Adrenal gland (tissue), 12 donors: ENCODE measurements around the gene CCDC38. TPM values are rescaled to one million over a fixed set of nuclear protein-coding genes. Genes with fewer than 3 reads are reported as not detected.

Experiments used
- DNase-seq, 7 donors: peaks; one replicate each; pipeline ENCODE4 v3.0.0-alpha.2; 2019 to 2020
- H3K27ac ChIP-seq, 5 donors: fragments of 200-600 bp; sonication (generic) in 4 of 5; 1 replicate in 3 of 5; 2 replicates in 2 of 5; pipeline versions ENCODE4 v1.5.1 to v1.8.0; 2016 to 2020; ENCODE audit warnings: mild to moderate bottlenecking in 1 of 5
- H3K27me3 ChIP-seq: fragments of 200-600 bp; 2 replicates; pipeline ENCODE4 v1.8.0; 2021
- H3K36me3 ChIP-seq, 2 donors: fragments of 200-600 bp; replicated peaks in 1 of 2; 1 replicate in 1 of 2; 2 replicates in 1 of 2; pipeline versions ENCODE4 v1.5.1 to v1.8.0; 2018 to 2022
- H3K4me1 ChIP-seq, 2 donors: fragments of 200-600 bp; replicated peaks in 1 of 2; 1 replicate in 1 of 2; 2 replicates in 1 of 2; pipeline versions ENCODE4 v1.5.1 to v1.8.0; 2018 to 2021
- H3K4me3 ChIP-seq, 4 donors: fragments of 200-600 bp; sonication (generic) in 3 of 4; one replicate each; pipeline ENCODE4 v1.5.1; 2016 to 2018
- H3K9me3 ChIP-seq, 3 donors: fragments of 200-600 bp; sonication (generic) in 1 of 3; replicated peaks in 1 of 3; 1 replicate in 2 of 3; 2 replicates in 1 of 3; pipeline versions ENCODE4 v1.5.1 to v1.8.0; 2016 to 2021
- POLR2A ChIP-seq, 2 donors: fragments of 450-650 bp; IDR thresholded peaks; one replicate each; pipeline ENCODE4 v1.6.1; 2017; ENCODE audit warnings: antibody characterized with exemption in 2 of 2, mild to moderate bottlenecking in 2 of 2, moderate library complexity in 1 of 2
- WGBS, 4 donors: extraction: QIAGEN DNeasy Blood & Tissue Kit in 2 of 4; methylation state at CpG; one replicate each; pipeline versions ENCODE4 v1.1.5 to v1.1.7; 2013 to 2017; 5-methylcytosine and 5-hydroxymethylcytosine counted together
- intact Hi-C, 2 donors: fragments of 100-400 bp; cut with DNase I; formaldehyde crosslinking; loops; one replicate each; pipeline versions ENCODE4 v1.14.1 to v1.15.0; 2022 to 2023
- polyA plus RNA-seq, 3 donors: library from polyadenylated mRNA; stranded (reverse); fragments of 200-250 nt in 2 of 3; fragments of 350-450 nt in 1 of 3; fragmentation: Illumina TruSeq in 1 of 3; extraction: RNeasy Lipid Tissue Mini Kit (QIAGEN cat#74804) in 1 of 3; gene quantifications; one replicate each; pipeline ENCODE4 v1.2.3, GENCODE V29; 2013 to 2014
- total RNA-seq, 9 donors: library from RNA; depleted of rRNA in 4 of 9; stranded (reverse); fragments of >200 nt in 4 of 9; fragments of 120-200 nt in 1 of 9; fragmentation: NEBNext Ultra II Directional in 1 of 9; extraction: Animal tissue kit (Norgen Biotek cat#: 25700) in 1 of 9; gene quantifications; one replicate each; pipeline versions ENCODE4 v1.1.0 to v1.2.4, GENCODE V29; 2013 to 2023
- TF ChIP-seq, protein P1 (sequence below), 6 experiments: fragments of 450-650 bp in 4 of 6; fragments of 200-600 bp in 2 of 6; sonication (generic) in 1 of 6; IDR thresholded peaks; 1 replicate in 5 of 6; 2 replicates in 1 of 6; pipeline versions ENCODE4 v1.5.1 to v1.8.0; 2016 to 2021; ENCODE audit warnings: antibody characterized with exemption in 6 of 6, mild to moderate bottlenecking in 2 of 6, moderate library complexity in 1 of 6
- donor health status: healthy with polysubstance abuse.
- donor health status: Bipolar disorder and iron deficiency.
- donor health status: DM: yes; HTN: yes; CAD: no.
- donor health status: DM: no; HTN: no; CAD: no.
- donor health status: DM: no; HTN: no; CAD: no.
- donor health status: DM: yes; HTN: yes; CAD: no.

The CCDC38 gene
- total and polyA plus RNA-seq, 12 donors: 0.12 to 3.3 (median 0.76) TPM; not detected in 2

DNA sequence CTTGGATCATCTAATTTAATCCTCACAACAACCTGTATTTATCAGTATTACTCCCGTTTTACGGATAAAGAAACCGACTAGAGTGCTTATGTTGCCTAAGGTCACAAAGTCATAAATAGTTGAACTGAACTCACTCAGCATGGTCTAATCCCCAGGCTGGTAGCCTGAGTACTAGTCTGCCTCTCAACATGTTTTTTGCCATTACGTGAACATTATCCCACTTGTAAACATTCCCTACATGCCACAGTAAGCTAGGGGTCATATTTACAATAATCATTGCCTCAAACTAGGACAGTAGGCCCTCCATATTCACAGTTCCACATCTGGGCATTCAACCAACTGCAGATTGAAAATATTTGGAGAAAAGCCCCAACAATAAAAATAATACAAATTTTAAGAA, 71.5 kb downstream of the CCDC38 start:
- H3K36me3 ChIP-seq: peaks cover 0 to 10% of the 10 kb centered on the region in 2 donors
- no peaks in the 10 kb centered on the region for H3K4me1 ChIP-seq
- no peaks in the 10 kb centered on the region for H3K9me3 ChIP-seq
- no peak for DNase-seq
- intact Hi-C loops: no loop called here
- no peak overlapping the region for H3K4me3 ChIP-seq
- no peaks in the 10 kb centered on the region for H3K27me3 ChIP-seq
- no peak for TF ChIP-seq POLR2A (IDR thresholded peaks at IDR 0.05)
- TF ChIP-seq, protein P1, sequence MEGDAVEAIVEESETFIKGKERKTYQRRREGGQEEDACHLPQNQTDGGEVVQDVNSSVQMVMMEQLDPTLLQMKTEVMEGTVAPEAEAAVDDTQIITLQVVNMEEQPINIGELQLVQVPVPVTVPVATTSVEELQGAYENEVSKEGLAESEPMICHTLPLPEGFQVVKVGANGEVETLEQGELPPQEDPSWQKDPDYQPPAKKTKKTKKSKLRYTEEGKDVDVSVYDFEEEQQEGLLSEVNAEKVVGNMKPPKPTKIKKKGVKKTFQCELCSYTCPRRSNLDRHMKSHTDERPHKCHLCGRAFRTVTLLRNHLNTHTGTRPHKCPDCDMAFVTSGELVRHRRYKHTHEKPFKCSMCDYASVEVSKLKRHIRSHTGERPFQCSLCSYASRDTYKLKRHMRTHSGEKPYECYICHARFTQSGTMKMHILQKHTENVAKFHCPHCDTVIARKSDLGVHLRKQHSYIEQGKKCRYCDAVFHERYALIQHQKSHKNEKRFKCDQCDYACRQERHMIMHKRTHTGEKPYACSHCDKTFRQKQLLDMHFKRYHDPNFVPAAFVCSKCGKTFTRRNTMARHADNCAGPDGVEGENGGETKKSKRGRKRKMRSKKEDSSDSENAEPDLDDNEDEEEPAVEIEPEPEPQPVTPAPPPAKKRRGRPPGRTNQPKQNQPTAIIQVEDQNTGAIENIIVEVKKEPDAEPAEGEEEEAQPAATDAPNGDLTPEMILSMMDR (IDR thresholded peaks at IDR 0.05): no peak
- H3K27ac ChIP-seq: no peak overlapping the region
- WGBS, 4 donors: 95 to 98% (median 97%) methylated on average over 4 of the region's 4 CpGs

DNA sequence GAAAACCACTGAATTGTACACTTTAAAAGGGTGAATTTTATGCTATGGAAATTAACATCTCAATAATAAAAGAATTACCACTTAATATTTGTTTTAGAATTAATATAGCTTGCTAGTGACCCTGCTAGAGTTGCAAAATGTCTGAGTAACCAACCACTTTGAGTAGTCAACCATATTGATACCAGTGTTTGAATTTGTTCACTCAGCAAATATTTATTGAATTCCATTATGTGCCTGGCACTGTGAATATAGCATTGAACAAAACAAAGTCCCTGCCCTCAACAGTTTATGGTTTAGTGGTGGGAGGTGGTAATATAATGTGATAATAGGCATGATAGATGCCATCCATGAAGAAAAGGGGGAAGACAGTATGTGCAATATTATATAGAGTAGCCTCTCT, 79.1 kb downstream of the CCDC38 start:
- H3K4me3 ChIP-seq: no peak overlapping the region
- no peak overlapping the region for H3K27ac ChIP-seq
- intact Hi-C loops: no loop called here
- TF ChIP-seq, protein P1 (IDR thresholded peaks at IDR 0.05): no peak
- no peak for TF ChIP-seq POLR2A (IDR thresholded peaks at IDR 0.05)
- no peaks in the 10 kb centered on the region for H3K9me3 ChIP-seq
- no peaks in the 10 kb centered on the region for H3K27me3 ChIP-seq
- no peak for DNase-seq
- peaks cover 0 to 44% of the 10 kb centered on the region in 2 donors for H3K36me3 ChIP-seq
- peaks cover 9 to 15% of the 10 kb centered on the region in 2 donors for H3K4me1 ChIP-seq

DNA sequence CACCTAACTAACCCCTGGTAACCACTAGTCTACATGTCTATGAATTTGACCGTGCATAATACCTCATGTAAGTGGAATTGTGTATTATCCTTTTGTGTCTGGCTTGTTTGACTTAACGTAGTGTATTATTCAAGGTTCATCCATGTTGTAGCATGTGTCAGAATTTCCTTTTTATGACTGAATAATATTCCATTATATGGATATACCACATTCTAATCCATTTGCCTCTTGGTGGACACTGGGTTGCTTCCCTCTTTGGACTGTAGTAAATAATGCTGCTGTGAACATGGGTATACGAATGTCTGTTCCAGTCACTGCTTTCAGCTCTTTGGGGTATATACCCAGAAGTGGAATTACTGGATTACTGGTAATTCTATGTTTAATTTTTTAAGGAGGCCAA, 80.4 kb downstream of the CCDC38 start:
- peaks cover 0 to 39% of the 10 kb centered on the region in 2 donors for H3K36me3 ChIP-seq

DNA sequence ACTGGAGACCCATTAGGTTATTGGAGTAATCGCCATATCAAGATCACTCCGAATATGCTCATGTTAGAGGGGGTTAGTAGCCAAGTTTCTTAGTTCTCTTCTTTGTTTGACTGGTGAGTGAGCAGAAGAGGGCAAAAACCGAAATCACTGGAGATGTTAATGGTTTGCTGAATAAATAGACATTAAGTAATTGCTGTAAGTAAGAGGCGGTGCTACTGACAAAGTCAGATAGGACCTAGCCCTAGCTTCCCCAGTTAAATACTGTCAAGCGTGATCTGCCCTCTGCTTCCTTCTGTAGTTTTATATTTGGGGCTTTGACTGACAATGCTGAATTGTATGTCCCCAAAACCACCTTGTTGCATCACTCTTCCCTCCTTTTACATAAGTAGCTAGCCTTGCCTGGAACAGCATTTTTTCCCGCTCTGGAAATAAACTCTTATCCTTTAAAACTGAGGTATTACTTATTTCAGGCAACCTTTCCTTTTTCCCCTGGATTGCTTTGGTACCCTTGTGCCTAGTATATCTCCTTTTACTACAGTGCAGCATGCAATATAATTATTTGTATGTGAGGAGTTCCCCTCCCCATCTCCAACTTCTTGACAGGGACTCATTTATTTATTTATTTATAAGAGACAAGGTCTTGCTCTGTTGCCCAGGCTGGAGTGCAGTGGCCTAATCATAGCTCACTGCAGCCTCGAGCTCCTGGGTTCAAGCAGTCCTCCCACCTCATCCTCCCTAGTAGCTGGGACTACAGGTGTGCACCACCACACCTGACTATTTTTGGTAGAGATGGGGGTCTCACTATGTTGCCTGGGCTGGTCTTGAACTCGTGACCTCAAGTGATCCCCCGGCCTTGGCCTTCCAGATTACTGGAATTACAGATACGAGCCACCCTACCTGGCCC, 82.2 kb downstream of the CCDC38 start:
- Histone ChIP-seq H3K9me3 (no peaks in the 10 kb centered on the region), H3K4me3 (peak overlapping the region in 1 of 4 donors; percentile 59), H3K27me3 (no peaks in the 10 kb centered on the region), H3K4me1 (peaks cover 13 to 19% of the 10 kb centered on the region in 2 donors), H3K36me3 (peaks cover 0 to 27% of the 10 kb centered on the region in 2 donors), H3K27ac (no peak overlapping the region)
- TF ChIP-seq POLR2A (IDR thresholded peaks at IDR 0.05): no peak
- DNase-seq: no peak
- 64 to 70% (median 66%) methylated on average over 10 of the region's 10 CpGs for WGBS, 4 donors
- intact Hi-C loops: no loop called here

More for the DNA sequence above, 80.4 kb downstream of the CCDC38 start:
- DNase-seq: no peak
- 97 to 99% (median 98%) methylated on average over 3 of the region's 3 CpGs for WGBS, 4 donors
- no peaks in the 10 kb centered on the region for H3K27me3 ChIP-seq
- H3K4me3 ChIP-seq: no peak overlapping the region
- peaks cover 13 to 19% of the 10 kb centered on the region in 2 donors for H3K4me1 ChIP-seq
- no peaks in the 10 kb centered on the region for H3K9me3 ChIP-seq
- intact Hi-C loops: no loop called here
- TF ChIP-seq POLR2A (IDR thresholded peaks at IDR 0.05): no peak
- TF ChIP-seq, protein P1 (IDR thresholded peaks at IDR 0.05): no peak
- H3K27ac ChIP-seq: no peak overlapping the region
